Fibroblast of the aortic adventitia (primary cell): ENCODE results near the gene FAM53B. TPM values are rescaled to one million over a fixed set of nuclear protein-coding genes. Genes with fewer than 3 reads are reported as not detected.

Experiments
- DNase-seq: peaks from one replicate; pipeline ENCODE4 v3.0.0-alpha.2; 2010; ENCODE audit warnings: low read depth
- H3K4me3 ChIP-seq: 2 replicates; pipeline ENCODE4 v1.5.1; 2011; ENCODE audit warnings: low read depth, mild to moderate bottlenecking, control low read depth, low read length, moderate library complexity
- total RNA-seq: library from RNA; depleted of rRNA; stranded (reverse); fragments of >200 nt; gene quantifications from 2 replicates; pipeline ENCODE4 v1.2.3, GENCODE V29; 2012; ENCODE audit warnings: low replicate concordance
- TF ChIP-seq, protein P1 (sequence below): IDR thresholded peaks from 2 replicates; pipeline ENCODE4 v1.5.1; 2011; ENCODE audit warnings: mild to moderate bottlenecking, low read length, control low read depth, inconsistent platforms; ENCODE audit not compliant: insufficient read depth

Gene FAM53B
- total RNA-seq, 1 donor: 9.2 TPM

DNA sequence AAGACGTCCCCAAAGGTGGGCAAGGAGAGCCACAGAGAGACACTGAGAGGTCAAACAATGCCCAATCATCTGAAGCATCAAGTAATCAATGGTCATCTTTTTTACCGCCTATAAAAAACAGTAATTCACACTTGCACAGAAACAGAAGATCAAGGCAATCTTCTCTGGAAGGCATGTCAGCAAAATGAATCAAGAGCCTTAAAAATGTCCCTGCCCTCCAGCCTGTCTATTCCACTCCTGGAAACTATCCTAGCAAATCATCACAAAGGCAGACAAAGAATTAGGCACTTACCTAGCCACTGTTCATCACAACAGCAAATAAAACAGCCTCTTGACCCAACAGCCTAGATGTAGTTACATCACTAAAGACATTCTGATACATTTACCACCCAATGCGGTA, 48.9 kb downstream of the FAM53B start:
- TF ChIP-seq, protein P1, sequence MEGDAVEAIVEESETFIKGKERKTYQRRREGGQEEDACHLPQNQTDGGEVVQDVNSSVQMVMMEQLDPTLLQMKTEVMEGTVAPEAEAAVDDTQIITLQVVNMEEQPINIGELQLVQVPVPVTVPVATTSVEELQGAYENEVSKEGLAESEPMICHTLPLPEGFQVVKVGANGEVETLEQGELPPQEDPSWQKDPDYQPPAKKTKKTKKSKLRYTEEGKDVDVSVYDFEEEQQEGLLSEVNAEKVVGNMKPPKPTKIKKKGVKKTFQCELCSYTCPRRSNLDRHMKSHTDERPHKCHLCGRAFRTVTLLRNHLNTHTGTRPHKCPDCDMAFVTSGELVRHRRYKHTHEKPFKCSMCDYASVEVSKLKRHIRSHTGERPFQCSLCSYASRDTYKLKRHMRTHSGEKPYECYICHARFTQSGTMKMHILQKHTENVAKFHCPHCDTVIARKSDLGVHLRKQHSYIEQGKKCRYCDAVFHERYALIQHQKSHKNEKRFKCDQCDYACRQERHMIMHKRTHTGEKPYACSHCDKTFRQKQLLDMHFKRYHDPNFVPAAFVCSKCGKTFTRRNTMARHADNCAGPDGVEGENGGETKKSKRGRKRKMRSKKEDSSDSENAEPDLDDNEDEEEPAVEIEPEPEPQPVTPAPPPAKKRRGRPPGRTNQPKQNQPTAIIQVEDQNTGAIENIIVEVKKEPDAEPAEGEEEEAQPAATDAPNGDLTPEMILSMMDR: no peak
- no peak overlapping the region for H3K4me3 ChIP-seq
- DNase-seq: no peak

DNA sequence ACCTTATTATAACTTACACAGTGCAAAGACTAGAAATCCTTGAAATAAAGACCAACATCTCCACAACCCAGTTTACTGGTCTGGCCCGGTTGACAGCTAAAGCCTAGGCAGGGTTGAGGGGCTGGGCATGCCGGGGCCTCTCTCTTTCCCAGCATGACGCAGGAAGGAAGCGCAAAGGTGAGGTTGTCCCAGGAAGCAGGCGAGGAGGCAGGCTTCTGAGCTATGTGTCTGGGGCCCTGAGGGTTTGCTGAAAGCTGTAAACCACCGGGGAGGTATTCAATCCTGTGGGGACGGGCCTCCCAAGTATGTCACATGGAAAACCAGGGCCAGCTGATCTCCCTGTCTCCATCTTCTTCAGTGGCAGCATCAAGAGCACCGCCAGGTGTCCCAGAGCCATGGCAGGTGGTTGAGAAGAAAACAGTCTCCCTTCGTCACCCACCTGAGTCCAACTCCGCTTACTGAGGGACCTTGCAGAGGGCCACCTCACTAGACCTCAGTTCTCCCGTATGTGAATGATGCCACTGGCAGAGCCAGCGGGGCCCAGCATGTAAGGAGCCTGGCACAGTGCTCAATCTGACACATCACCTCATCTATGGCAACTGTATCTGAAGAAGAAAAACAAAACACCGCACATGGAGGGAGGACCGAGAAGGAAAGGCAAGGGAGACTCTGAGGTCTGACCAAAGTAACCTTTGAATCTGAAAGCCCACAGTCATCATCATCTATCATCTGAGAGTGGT, 49.5 kb downstream of the FAM53B start:
- no peak for DNase-seq

DNA sequence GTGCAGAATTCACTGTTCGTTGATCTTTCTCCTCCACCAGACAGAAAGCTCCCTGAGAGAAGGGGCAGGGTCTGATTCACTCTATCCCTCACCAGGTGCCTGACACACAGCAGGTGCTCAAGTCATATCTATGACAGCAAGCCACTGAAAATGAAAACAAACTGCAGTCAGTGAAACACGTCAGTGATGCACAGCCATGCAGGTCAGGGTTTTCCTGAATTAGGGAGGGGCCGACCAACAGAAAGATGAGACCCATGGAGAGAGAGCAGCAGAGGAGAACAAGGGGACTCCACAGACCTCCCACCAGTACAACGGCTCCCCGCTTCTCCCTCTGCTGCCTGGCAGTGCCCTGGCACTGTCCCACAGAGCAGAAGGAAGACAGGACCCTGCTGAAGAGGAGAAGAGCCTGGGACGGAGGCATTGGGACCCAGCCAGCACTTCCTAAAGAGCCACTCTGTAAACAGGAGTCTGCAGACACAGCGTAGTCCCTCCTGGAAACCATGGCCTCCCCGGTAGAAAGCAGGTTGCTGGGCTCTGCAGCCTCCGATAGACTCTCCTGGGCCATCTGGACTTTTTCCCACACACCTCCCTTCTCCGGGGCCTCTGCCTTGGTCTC, 50.3 kb downstream of the FAM53B start:
- no peak overlapping the region for H3K4me3 ChIP-seq
- no peak for DNase-seq
- TF ChIP-seq, protein P1: no peak

More for the DNA sequence above, 49.5 kb downstream of the FAM53B start:
- no peak overlapping the region for H3K4me3 ChIP-seq
- TF ChIP-seq, protein P1: no peak

DNA sequence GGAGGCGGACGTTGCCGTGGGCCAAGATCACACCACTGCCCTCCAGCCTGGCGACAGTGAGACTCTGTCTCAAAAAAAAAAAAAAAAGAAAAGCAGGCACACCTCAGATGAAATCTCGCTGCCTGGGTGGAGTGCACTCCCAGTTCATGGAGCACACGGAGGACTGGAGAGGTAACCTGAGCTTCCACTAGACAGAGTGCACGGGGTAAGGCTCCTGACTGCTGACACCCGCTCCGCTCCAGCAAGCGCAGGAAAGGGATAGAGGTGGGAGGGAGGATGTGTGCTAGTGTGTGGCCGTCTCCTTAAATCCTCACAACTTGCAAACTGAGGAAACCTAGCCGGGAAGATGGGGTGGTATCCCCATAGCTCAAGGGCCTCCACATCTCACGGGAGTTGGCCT, 50.8 kb downstream of the FAM53B start:
- TF ChIP-seq, protein P1: no peak
- no peak for DNase-seq

DNA sequence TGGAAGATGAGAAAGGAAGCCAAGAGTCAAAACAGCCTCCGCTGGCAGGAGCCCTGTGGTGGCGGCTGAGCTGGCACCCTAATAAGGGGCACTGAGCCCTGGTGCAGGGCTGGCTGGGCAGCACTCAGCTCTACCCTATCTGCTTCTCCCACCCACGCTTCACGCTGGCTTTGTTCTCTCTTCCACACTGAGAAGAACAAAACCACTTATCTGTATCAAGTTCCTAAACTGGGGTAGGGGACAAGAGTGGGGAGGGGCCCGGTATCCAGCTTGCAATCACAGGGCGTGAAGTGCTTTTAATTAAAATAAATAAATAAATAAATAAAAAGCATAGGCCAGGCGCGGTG, 52.1 kb downstream of the FAM53B start:
- TF ChIP-seq, protein P1: no peak
- no peak for DNase-seq
- H3K4me3 ChIP-seq: no peak overlapping the region

More for the DNA sequence above, 50.8 kb downstream of the FAM53B start:
- no peak overlapping the region for H3K4me3 ChIP-seq

DNA sequence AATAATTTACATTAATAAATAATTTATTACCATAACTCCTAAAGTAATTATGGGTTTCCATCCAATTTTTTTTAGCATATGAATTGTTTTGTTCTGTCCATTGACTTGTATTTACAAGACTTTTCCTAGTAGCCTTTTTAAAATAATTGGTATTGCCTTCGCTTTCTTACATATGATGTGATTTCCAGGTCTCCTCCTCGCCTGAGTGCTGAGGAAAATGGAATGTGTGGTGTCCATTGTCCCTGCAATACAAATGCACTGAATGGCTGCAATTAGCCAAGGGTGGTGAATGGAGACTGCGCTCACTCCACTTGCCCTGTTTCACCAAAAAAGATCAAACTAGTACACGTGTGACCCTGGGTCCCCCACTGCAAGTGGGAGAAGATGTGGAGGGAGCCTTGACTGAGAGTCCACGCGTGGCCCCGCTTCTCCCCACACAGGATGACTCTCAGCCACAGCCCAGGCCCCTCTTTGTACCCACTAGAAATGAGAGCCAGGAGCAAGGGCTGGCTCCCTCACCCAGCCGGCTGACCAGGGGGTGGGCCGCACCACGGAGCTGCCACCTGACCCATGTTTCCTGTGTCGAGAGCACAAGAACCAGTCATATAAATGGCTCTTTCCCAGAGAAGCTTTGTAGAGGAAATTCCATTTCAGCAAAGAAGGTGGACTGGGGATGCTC, 52.6 kb downstream of the FAM53B start:
- TF ChIP-seq, protein P1: no peak
- no peak for DNase-seq
- no peak overlapping the region for H3K4me3 ChIP-seq
